GM19099 (cell line): Measurements from ENCODE around the gene ZIK1.

ENCODE experiments used
- POLR2A ChIP-seq: IDR thresholded peaks from 3 replicates; pipeline ENCODE4 v1.6.1; 2011; ENCODE audit warnings: low read depth; ENCODE audit not compliant: insufficient read length; ENCODE audit errors: extremely low read depth

The ZIK1 gene

DNA sequence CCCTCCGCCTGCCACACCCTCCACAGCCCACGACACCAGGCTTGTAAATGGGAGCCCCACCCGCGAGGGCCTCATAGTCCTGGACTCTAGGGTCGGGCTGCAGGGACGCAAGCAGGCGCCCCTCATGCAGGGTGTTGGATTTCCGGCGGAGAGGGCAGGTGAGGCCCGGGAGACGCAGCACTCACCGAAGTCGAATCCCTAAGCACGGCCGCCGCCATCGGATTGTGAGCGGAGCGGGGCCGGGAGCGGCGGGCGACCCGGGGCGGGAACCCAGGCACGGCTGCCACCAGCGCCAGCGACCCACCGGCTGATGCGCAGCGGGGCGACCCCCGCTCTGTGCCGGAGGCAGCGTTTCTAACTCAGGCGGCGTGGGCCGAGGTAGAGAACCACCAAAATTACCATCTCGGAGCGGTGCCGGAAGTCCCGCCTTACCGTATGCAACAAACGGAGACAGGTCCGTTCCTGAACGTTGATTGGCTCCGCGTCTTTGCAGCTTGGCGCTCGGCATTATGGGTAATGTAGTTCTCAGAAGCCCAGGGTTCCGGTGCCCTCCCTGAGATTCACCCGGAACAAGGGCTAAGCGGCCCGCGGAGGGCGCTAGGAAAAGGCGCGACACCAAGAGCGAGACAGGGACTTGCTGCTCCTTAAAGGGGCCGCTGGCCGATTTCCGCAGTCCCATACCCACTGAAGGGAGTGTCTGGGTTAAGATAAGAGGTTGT, 5.3 kb upstream of the ZIK1 start, which contains the start of gene ZNF416:
TSS of gene ZNF416 (minus strand) at position 425 of the 719 bp plus-strand sequence. CDS start at position 218, 207 bp downstream.
- TF ChIP-seq POLR2A = peak; percentile 72

- TF ChIP-seq POLR2A = no peak
Measured at GRCh38 chr19:57583104-57583520, 833 bp upstream of the ZIK1 start.

DNA sequence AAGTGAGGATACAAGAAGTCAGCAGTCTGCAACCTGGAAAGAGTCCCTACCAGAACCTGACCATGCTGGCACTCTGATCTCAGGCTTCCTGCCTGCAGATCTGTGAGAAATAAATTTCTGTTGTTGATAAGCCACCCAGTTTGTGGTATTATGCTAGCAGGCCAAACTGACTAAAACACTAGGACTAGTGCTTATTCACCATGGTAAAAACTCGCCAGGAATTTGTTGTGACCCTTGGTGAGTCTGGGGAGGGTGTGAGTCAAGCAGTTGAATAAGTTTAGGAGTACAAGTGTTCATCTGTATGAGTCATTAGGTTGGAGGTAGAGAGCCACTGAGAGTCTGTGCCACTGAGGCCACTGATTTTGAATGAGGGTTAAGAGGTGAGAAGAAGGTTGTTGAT, 3.6 kb downstream of the ZIK1 start:
- TF ChIP-seq POLR2A = no peak

DNA sequence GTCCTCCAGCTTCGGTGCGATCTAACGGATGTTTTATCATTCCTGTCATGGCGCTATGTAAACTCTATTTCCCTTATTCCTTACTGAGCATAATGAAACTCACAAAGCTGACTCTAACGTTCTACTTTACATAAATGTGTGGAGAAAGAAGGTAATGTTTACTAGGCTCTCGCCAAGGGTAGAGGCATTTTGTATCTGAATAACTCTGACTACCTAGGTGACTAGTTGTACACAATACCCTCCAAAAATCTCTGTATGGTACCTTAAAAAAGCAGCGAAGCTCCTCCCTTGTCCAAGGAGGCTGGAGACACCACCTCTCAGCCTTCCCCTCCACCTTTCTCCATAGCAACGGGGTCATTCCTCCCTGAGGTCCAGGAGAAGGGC, 15.4 kb downstream of the ZIK1 start:
- no peak for TF ChIP-seq POLR2A

GRCh38 chr19:57599761-57600383, 15.9 kb downstream of the ZIK1 start, which contains the start of gene ZNF530:
ZNF530 (plus strand) TSS chr19:57599885; CDS start chr19:57604346, 4,461 bp downstream.
- TF ChIP-seq POLR2A = peak; percentile 60

GRCh38 chr19:57606931-57607330, 23.0 kb downstream of the ZIK1 start:
- TF ChIP-seq POLR2A = no peak

GRCh38 chr19:57611113-57611512, 27.2 kb downstream of the ZIK1 start:
- TF ChIP-seq POLR2A = no peak

DNA sequence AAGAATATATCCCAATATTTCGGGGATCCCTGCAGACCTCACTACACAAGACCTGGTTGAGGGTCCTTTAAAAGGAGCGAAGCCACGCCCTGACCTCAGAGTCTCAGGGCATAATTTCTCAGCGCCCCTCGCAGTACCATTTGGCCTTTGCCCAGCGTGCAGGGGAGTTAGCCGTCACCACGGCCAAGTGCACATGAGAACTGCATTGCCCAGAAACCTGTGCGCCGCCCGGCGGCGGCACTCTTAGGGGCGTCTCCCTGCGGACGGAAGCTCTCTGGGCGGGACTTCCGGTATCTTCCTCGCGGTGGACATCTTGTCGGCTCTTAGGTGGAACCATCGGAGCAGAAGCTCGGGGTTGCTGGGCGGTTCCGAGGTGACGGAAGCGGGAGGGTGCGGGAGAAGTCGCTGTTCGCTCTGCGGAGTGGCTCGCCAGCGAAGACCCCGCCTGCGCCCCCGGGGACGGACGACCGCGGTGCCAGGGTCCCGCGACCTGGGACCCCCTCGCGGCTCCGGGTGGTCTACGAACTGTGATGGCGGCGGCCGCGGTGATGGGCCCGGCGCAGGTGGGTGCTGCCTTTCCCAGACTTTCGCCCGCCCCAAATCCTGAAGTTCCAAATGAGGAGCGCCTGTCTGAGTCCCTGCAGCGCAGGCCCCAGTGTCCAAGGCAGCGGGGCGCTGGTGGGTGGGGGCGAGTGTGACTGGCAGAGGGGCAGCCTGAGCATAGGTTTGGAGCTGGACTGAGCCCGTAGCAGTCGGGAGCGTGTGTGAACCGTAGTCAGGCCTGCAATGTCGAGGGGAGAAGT, 30.2 kb downstream of the ZIK1 start, which contains the start of gene ZNF134:
TSS of gene ZNF134 (plus strand) at position 302 of the 803 bp plus-strand sequence. CDS start 5,227 bp downstream, outside the sequence.
- peak; percentile 75 for TF ChIP-seq POLR2A

DNA sequence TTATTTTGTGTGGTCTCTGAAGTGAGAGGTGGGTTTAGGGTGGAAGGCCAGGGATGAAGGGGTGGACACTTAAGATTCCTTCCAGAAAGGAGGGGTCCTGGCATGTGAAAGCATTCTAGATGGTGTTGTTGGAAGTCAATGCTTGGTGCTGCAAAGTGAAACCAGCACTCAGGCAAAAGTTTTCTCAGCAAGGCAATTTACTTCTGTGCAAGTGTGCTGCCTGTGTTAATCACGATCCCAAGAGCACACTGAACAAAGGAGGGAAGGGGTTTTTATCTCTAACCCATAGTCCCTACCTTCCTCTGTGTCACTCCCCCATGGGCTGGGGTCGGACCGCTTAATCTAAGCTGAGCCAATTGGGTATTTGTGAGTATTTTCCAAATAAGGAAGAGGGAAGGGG, 31.4 kb downstream of the ZIK1 start:
- no peak for TF ChIP-seq POLR2A

DNA sequence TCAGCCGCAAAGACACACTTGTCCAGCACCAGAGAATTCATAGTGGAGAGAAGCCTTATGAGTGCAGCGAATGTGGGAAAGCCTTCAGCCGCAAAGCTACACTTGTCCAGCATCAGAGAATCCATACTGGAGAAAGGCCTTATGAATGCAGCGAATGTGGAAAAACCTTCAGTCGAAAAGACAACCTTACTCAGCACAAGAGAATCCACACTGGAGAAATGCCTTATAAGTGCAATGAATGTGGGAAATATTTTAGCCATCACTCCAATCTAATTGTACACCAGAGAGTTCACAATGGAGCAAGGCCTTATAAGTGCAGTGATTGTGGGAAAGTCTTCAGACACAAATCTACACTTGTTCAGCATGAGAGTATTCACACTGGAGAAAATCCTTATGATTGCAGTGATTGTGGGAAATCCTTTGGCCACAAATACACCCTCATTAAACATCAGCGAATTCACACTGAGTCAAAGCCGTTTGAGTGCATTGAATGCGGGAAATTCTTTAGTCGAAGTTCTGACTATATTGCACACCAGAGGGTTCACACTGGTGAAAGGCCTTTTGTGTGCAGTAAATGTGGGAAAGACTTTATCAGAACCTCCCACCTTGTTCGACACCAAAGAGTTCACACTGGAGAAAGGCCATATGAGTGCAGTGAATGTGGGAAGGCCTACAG, 36.9 kb downstream of the ZIK1 start:
- TF ChIP-seq POLR2A = no peak

DNA sequence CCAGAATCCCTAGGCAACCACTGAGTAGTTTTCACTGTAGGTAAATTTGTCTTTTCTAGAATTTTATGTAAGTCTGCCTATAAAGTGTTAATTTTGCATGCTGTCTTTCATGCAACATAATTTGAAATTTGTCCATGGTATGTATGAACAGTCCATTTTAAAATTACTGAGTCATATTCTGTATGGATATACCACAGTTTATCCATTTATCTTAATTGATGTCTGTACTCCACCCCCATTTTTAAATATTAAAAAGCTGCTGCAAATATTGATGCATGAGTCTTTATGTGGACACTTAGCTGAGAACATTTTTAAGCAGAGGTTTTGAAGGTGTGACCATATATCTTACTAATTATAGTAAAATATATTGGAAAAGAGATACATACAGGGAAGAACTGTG, 39.1 kb downstream of the ZIK1 start:
- TF ChIP-seq POLR2A = no peak

GRCh38 chr19:57632987-57633831, 49.3 kb downstream of the ZIK1 start, which contains the start of gene ZNF211:
ZNF211 (plus strand) TSS chr19:57633168; CDS start chr19:57633347, 179 bp downstream.
- TF ChIP-seq POLR2A = peak; percentile 73

GRCh38 chr19:57633832-57634131, 49.8 kb downstream of the ZIK1 start:
- TF ChIP-seq POLR2A = no peak

- TF ChIP-seq POLR2A = no peak
Measured at GRCh38 chr19:57637379-57637778, 53.4 kb downstream of the ZIK1 start.
